ENCODE measurements around the gene RREB1. TPM values are rescaled to one million over a fixed set of nuclear protein-coding genes. Genes with fewer than 3 reads are reported as not detected.

RREB1 gene
- total RNA-seq, 2 experiments from 2014 or later = 18.7 to 19.7 TPM

DNA sequence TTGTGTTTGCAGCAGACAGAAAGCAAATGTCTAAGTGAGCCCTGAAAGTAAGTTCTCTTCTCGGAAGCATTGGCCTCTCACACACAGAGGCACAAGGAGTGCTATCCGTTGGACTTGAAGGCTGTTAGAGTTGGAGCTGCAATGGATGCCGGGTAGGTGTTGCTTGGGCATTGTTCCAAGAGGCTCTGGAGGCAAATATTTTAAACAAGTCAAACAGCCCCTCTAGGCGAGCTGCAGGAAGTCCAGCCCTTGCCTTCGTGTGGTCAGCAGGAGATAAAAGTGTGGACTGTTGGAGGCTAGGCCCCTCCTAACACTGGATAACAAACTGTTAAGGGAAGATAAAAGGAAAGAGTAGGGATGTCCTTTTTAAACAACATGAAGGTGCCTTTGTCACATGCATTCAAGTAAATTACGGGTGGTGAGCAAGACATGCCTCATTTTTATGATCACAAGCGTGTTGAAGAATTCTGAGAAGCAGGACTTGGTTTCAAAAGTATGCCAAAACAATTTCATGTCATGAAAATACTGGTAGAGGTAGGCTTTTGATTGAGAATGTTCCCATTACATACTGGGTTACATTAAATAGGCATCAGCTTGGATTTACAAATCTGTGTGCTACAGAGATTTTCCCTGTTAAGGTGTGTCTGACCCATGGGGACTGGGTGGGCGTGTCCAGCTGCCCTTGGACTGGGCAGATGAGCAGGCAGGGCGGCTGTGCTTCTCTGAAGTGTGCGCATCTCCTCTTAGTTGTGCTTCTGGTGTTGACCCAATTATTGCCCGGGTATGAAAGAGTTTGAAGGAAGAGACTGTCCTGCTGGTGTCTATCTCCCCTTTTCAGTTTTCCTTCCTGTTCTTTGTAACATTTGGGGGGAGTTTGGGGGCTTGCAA is 57.5 kb downstream of the RREB1 start:
- Mint-ChIP-seq H3K27ac (no peak overlapping the region), H3K4me1 (ENCODE audit: low read depth) (peaks cover 63% of the 10 kb centered on the region), H3K9me3 (no peaks in the 10 kb centered on the region), H3K36me3 (ENCODE audit: low read depth) (peaks cover 7% of the 10 kb centered on the region), H3K27me3 (no peaks in the 10 kb centered on the region), H3K4me3 (no peak overlapping the region)
- CTCF ChIA-PET = no interaction called here
- intact Hi-C loops (cut with micrococcal nuclease) = no loop called here
- TF ChIP-seq, protein P1, sequence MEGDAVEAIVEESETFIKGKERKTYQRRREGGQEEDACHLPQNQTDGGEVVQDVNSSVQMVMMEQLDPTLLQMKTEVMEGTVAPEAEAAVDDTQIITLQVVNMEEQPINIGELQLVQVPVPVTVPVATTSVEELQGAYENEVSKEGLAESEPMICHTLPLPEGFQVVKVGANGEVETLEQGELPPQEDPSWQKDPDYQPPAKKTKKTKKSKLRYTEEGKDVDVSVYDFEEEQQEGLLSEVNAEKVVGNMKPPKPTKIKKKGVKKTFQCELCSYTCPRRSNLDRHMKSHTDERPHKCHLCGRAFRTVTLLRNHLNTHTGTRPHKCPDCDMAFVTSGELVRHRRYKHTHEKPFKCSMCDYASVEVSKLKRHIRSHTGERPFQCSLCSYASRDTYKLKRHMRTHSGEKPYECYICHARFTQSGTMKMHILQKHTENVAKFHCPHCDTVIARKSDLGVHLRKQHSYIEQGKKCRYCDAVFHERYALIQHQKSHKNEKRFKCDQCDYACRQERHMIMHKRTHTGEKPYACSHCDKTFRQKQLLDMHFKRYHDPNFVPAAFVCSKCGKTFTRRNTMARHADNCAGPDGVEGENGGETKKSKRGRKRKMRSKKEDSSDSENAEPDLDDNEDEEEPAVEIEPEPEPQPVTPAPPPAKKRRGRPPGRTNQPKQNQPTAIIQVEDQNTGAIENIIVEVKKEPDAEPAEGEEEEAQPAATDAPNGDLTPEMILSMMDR (IDR thresholded peaks at IDR 0.05) = no peak
- POLR2A ChIA-PET = interaction anchor here (0.6 to 1.2 kb wide), 2 partner anchors 49 to 382 kb away, joined by 3 read pairs; no protein-coding TSS in a partner anchor
- DNase-seq = no peak
- no peak for ATAC-seq

DNA sequence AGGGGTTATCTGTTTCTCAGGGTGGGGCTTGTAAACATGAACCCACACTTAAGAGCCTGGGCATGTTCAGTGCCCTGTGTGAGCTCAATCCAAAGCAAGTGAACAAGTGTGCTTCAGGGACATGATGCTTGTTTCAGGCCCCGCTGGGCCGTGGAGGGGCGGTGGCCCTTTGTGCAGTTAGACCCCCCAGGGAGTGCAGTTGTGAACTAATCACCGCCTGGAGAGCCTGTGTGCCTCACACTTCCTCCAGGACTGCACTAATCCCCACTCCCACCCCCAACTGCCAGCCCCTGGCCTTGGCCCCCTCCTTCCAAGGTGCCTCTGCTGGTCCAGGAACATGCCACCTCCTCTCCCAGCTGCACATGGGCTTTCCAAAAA is 58.1 kb downstream of the RREB1 start:
- TF ChIP-seq, protein P1 (IDR thresholded peaks at IDR 0.05) = no peak
- intact Hi-C loops (cut with micrococcal nuclease) = no loop called here
- CTCF ChIA-PET = no interaction called here
- H3K4me1 Mint-ChIP-seq (ENCODE audit: low read depth) = peaks cover 62% of the 10 kb centered on the region
- H3K9me3 Mint-ChIP-seq = no peaks in the 10 kb centered on the region
- POLR2A ChIA-PET = no interaction called here
- no peak overlapping the region for H3K4me3 Mint-ChIP-seq
- no peaks in the 10 kb centered on the region for H3K27me3 Mint-ChIP-seq
- DNase-seq = no peak
- peaks cover 7% of the 10 kb centered on the region for H3K36me3 Mint-ChIP-seq (ENCODE audit: low read depth)
- no peak overlapping the region for H3K27ac Mint-ChIP-seq
- ATAC-seq = no peak

DNA sequence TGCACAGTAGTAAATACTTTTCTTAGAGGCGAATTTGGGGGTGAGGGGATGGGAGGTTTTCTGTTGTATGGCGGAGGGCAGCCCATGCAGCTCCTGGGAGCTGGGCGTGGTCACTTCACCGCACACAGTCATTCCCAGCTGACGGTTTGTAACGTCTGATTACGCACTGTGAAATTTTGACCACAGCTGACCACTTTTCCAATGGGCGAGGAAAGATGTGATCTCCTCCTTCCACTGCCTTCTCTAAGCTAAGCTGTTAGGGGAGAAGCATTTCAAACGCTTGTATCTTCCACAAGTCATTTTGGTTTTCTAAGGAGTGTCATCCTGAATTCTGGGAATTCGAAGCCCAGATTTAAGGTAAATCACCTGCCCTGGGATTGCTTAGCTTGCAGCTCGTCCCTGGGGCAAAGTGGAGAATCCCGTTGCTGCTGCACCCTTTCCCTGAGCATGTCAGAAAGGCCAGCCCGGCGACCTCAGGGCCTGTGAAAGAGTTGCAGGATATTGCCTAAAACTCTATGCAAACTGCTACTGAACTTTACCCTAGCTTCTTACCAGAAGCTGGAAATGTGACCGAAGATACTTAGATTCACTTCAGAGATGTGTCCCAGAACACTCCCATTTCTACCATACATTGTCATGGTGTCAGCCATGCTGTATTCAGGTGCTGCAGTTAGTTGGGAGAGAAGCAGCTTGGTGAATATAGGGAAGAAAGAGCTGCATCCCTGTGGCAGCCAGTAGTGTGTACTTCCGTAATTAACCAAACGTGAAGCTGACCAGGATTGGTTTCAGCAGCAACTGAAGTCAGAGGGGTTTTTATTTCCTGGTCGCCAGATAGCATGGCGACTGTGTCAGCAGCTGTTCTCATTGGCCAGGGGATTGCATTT is 58.9 kb downstream of the RREB1 start:
- H3K4me1 Mint-ChIP-seq (ENCODE audit: low read depth) = peaks cover 60% of the 10 kb centered on the region

GRCh38 chr6:7169296-7169721 is 61.5 kb downstream of the RREB1 start:
- no peak overlapping the region for H3K4me3 Mint-ChIP-seq
- no peak for DNase-seq
- TF ChIP-seq, protein P1 (IDR thresholded peaks at IDR 0.05) = no peak
- no peak for ATAC-seq
- intact Hi-C loops (cut with micrococcal nuclease) = no loop called here
- ChIA-PET POLR2A (interaction anchor here (1.0 kb wide), 1 partner anchor 13 kb away, joined by 3 read pairs; no protein-coding TSS in a partner anchor), CTCF (interaction anchor here (1.1 to 1.7 kb wide), 4 partner anchors 11 to 75 kb away, joined by 3 to 4 read pairs (median 3); no protein-coding TSS in a partner anchor)
- no peaks in the 10 kb centered on the region for H3K9me3 Mint-ChIP-seq
- H3K27me3 Mint-ChIP-seq = no peaks in the 10 kb centered on the region
- peaks cover 2% of the 10 kb centered on the region for H3K36me3 Mint-ChIP-seq (ENCODE audit: low read depth)
- H3K27ac Mint-ChIP-seq = no peak overlapping the region
- H3K4me1 Mint-ChIP-seq (ENCODE audit: low read depth) = peaks cover 52% of the 10 kb centered on the region

More for the DNA sequence above, 58.9 kb downstream of the RREB1 start:
- Mint-ChIP-seq H3K27me3 (no peaks in the 10 kb centered on the region), H3K9me3 (no peaks in the 10 kb centered on the region), H3K27ac (no peak overlapping the region), H3K36me3 (ENCODE audit: low read depth) (peaks cover 7% of the 10 kb centered on the region), H3K4me3 (no peak overlapping the region)
- TF ChIP-seq, protein P1 (IDR thresholded peaks at IDR 0.05) = no peak
- no peak for ATAC-seq
- DNase-seq = no peak
- intact Hi-C loops (cut with micrococcal nuclease) = no loop called here
- POLR2A ChIA-PET = no interaction called here
- CTCF ChIA-PET = interaction anchor here (0.6 to 1.2 kb wide), 2 partner anchors 72 to 338 kb away, joined by 3 read pairs; no protein-coding TSS in a partner anchor
